ENCODE data around the gene LCP1.

The LCP1 gene

GRCh38 chr13:46143184-46143701 lies 38.7 kb downstream of the LCP1 start:
- no peak for DNase-seq (ENCODE audit: low read depth)
- TF ChIP-seq CTCF (IDR thresholded peaks at IDR 0.05; ENCODE audit: insufficient read depth, low read depth, low read length, missing control alignments): no peak

GRCh38 chr13:46142776-46143175 lies 39.2 kb downstream of the LCP1 start:
- no peak for TF ChIP-seq CTCF (IDR thresholded peaks at IDR 0.05; ENCODE audit: insufficient read depth, low read depth, low read length, missing control alignments)
- no peak overlapping the region for H3K4me3 ChIP-seq (ENCODE audit: low read depth, low read length)
- no peak for DNase-seq (ENCODE audit: low read depth)

More at GRCh38 chr13:46143184-46143701, 38.7 kb downstream of the LCP1 start:
- H3K4me3 ChIP-seq (ENCODE audit: low read depth, low read length): no peak overlapping the region

GRCh38 chr13:46140044-46140443 lies 41.9 kb downstream of the LCP1 start:
- no peak overlapping the region for H3K4me3 ChIP-seq (ENCODE audit: low read depth, low read length)
- no peak for DNase-seq (ENCODE audit: low read depth)
- no peak for TF ChIP-seq CTCF (IDR thresholded peaks at IDR 0.05; ENCODE audit: insufficient read depth, low read depth, low read length, missing control alignments)

GRCh38 chr13:46137627-46138317 lies 44.2 kb downstream of the LCP1 start:
- TF ChIP-seq CTCF (IDR thresholded peaks at IDR 0.05; ENCODE audit: insufficient read depth, low read depth, low read length, missing control alignments): no peak
- H3K4me3 ChIP-seq (ENCODE audit: low read depth, low read length): no peak overlapping the region
- DNase-seq (ENCODE audit: low read depth): no peak

GRCh38 chr13:46136688-46137087 lies 45.3 kb downstream of the LCP1 start:
- DNase-seq (ENCODE audit: low read depth): no peak
- TF ChIP-seq CTCF (IDR thresholded peaks at IDR 0.05; ENCODE audit: insufficient read depth, low read depth, low read length, missing control alignments): no peak
- no peak overlapping the region for H3K4me3 ChIP-seq (ENCODE audit: low read depth, low read length)

- no peak for TF ChIP-seq CTCF (IDR thresholded peaks at IDR 0.05; ENCODE audit: insufficient read depth, low read depth, low read length, missing control alignments)
- no peak overlapping the region for H3K4me3 ChIP-seq (ENCODE audit: low read depth, low read length)
- DNase-seq (ENCODE audit: low read depth): no peak
Observed at GRCh38 chr13:46134961-46135522, 46.9 kb downstream of the LCP1 start.
